K562 (cell line): Measurements from ENCODE around the gene FBL. TPM values are rescaled to one million over a fixed set of nuclear protein-coding genes. Genes with fewer than 3 reads are reported as not detected.

Source experiments
- ATAC-seq: fragments of 200-7000 bp; cut with Tn5 transposase; 3 replicates; pipeline ENCODE4 v1.9.1; 2020; ENCODE audit warnings: moderate library complexity
- BruUV-seq: library from RNA; stranded (reverse); fragments of 400-500 nt; replicated peaks from 2 replicates; lab custom pipeline; 2021; lab: Mats Ljungman, UMichigan
- CTCF ChIA-PET: fragments of 300-600 bp; formaldehyde crosslinking; extraction: SDS; loops from one replicate; lab custom pipeline; 2021; ENCODE audit warnings: low intra/inter-chr PET ratio; lab: Yijun Ruan, JAX
- POLR2A ChIA-PET: fragments of 300-600, 350-650 bp; sonication (Branson Sonifier 250); formaldehyde crosslinking; extraction: SDS; loops from one replicate; lab custom pipeline; 2021; ENCODE audit warnings: antibody characterized with exemption, inconsistent platforms; lab: Yijun Ruan, JAX
- DNase-seq, 4 experiments: peaks; one replicate each; pipeline versions ENCODE4 v3.0.0 to v3.0.0-alpha.2; 2011 to 2018; ENCODE audit warnings: low spot score in 3 of 4, mixed read lengths in 3 of 4; ENCODE audit errors: extremely low read depth in 1 of 4
- FAIRE-seq: peaks from 2 replicates; lab custom pipeline; 2011; peaks lifted over from hg19 to GRCh38; lab: Jason Lieb, UNC
- H2AFZ ChIP-seq: 2 replicates; pipeline ENCODE4 v1.6.0; 2011; ENCODE audit warnings: low read depth, low read length, control low read depth, inconsistent platforms
- H3K27ac ChIP-seq: fragments of 200-600 bp; 3 replicates; pipeline ENCODE4 v1.8.0; 2011; ENCODE audit warnings: low read depth, mild to moderate bottlenecking, control low read depth, inconsistent platforms, low read length, moderate library complexity, mixed read lengths; ENCODE audit errors: extremely low read depth
- H3K27me3 ChIP-seq, 2 experiments: fragments of 300-600 bp in 1 of 2; 2 replicates in 1 of 2; 3 replicates in 1 of 2; pipeline versions ENCODE4 v1.6.0 to v1.8.0; 2011; ENCODE audit warnings: inconsistent platforms in 2 of 2, low read length in 2 of 2, mild to moderate bottlenecking in 1 of 2, mixed read lengths in 1 of 2, moderate library complexity in 1 of 2; ENCODE audit not compliant: control insufficient read depth in 2 of 2, insufficient read depth in 2 of 2
- H3K36me3 ChIP-seq: fragments of 300-600 bp; 3 replicates; pipeline ENCODE4 v1.8.0; 2011; ENCODE audit warnings: mild to moderate bottlenecking, low read length, inconsistent platforms; ENCODE audit not compliant: control insufficient read depth, insufficient read depth
- H3K4me1 ChIP-seq, 2 experiments: fragments of 200-600 bp in 1 of 2; replicated peaks in 1 of 2; 2 replicates in 1 of 2; 3 replicates in 1 of 2; pipeline versions ENCODE4 v1.5.1 to v1.8.0; 2011; ENCODE audit warnings: inconsistent platforms in 2 of 2, low read length in 2 of 2, mild to moderate bottlenecking in 1 of 2, mixed read lengths in 1 of 2, moderate library complexity in 1 of 2; ENCODE audit not compliant: control insufficient read depth in 2 of 2, insufficient read depth in 2 of 2
- H3K4me2 ChIP-seq: 2 replicates; pipeline ENCODE4 v1.6.1; 2011; ENCODE audit warnings: low read length, control low read depth, inconsistent platforms, mixed read lengths; ENCODE audit not compliant: insufficient read depth
- H3K4me3 ChIP-seq: fragments of 200-600 bp; sonication (generic), shearing (Covaris generic); 2 replicates; pipeline ENCODE4 v1.5.1; 2016; ENCODE audit warnings: control low read depth, inconsistent platforms
- H3K79me2 ChIP-seq: fragments of 200-600 bp; 3 replicates; pipeline ENCODE4 v1.8.0; 2011; ENCODE audit warnings: low read length, inconsistent platforms; ENCODE audit not compliant: control insufficient read depth, insufficient read depth
- H3K9ac ChIP-seq, 2 experiments: 2 replicates each; pipeline versions ENCODE4 v1.6.0 to v1.6.1; 2011; ENCODE audit warnings: low read depth in 2 of 2, low read length in 2 of 2, control low read depth in 1 of 2, inconsistent platforms in 1 of 2, mild to moderate bottlenecking in 1 of 2, mixed read lengths in 1 of 2; ENCODE audit not compliant: insufficient read depth in 1 of 2
- H3K9me1 ChIP-seq: one replicate; pipeline ENCODE4 v1.6.0; 2011; ENCODE audit warnings: inconsistent platforms, mild to moderate bottlenecking, low read length, moderate library complexity; ENCODE audit not compliant: control insufficient read depth, insufficient read depth
- H3K9me3 ChIP-seq: replicated peaks from 2 replicates; pipeline ENCODE4 v1.5.1; 2011; ENCODE audit warnings: low read depth, low read length, inconsistent platforms; ENCODE audit not compliant: control insufficient read depth, insufficient read depth
- H4K20me1 ChIP-seq: replicated peaks from 2 replicates; pipeline ENCODE4 v1.6.1; 2011; ENCODE audit warnings: low read length, inconsistent platforms, mixed read lengths; ENCODE audit not compliant: control insufficient read depth, insufficient read depth
- C11orf30 ChIP-seq: fragments of 450-650 bp; IDR thresholded peaks from 2 replicates; pipeline ENCODE4 v1.6.1; 2016; ENCODE audit warnings: low read depth, mild to moderate bottlenecking
- MAFF ChIP-seq: IDR thresholded peaks from 2 replicates; pipeline ENCODE4 v1.6.1; 2012; ENCODE audit warnings: low read length, improper control_type of control experiment
- MAFG ChIP-seq: fragments of 450-650 bp; conservative IDR thresholded peaks from 2 replicates; pipeline ENCODE4 v1.6.1; 2016; ENCODE audit warnings: missing genetic modification characterization, missing compliant biosample characterization
- ZNF316 ChIP-seq: fragments of 450-650 bp; IDR thresholded peaks from 2 replicates; pipeline ENCODE4 v1.6.1; 2016
- WGBS: fragments of 100-300 bp; shearing (Covaris generic); methylation state at CpG from one replicate; pipeline ENCODE4 v1.1.6; 2016; ENCODE audit warnings: low coverage, mixed read lengths; ENCODE audit not compliant: insufficient coverage; ENCODE audit errors: missing lambda C conversion rate; 5-methylcytosine and 5-hydroxymethylcytosine counted together
- in situ Hi-C: fragments of 300-500 bp; cut with MboI; formaldehyde crosslinking; loops from 4 replicates; pipeline ENCODE4 v1.15.0; 2018; ENCODE audit warnings: inconsistent platforms, mixed read lengths
- intact Hi-C: fragments of 100-400 bp; cut with micrococcal nuclease; formaldehyde crosslinking; loops from 2 replicates; pipeline ENCODE4 v1.14.2; 2022
- polyA plus RNA-seq, 8 experiments: library from polyadenylated mRNA; depleted of rRNA in 4 of 8; stranded (reverse) in 5 of 8; unstranded in 3 of 8; fragments of >200 nt; fragmentation: Nextera tagmentation in 2 of 8; fragmentation: Illumina TruSeq in 1 of 8; extraction: Ambion mirVana in 2 of 8; extraction: Trizol in 1 of 8; gene quantifications; 2 replicates each; pipeline versions ENCODE4 v1.2.1 to v1.2.3, GENCODE V29; 2011 to 2014; ENCODE audit warnings: inconsistent platforms in 1 of 8, missing spikeins in 1 of 8
- total RNA-seq, 7 experiments: library from RNA; depleted of rRNA in 6 of 7; stranded (reverse); fragments of >200 nt in 6 of 7; fragmentation: Illumina TruSeq in 2 of 7; extraction: Trizol in 2 of 7; gene quantifications; 2 replicates each; pipeline versions ENCODE4 v1.2.1 to v1.2.3, GENCODE V29; 2011 to 2021; ENCODE audit warnings: low replicate concordance in 1 of 7
- TF ChIP-seq, protein P1 (sequence below): IDR thresholded peaks from 2 replicates; pipeline ENCODE4 v1.6.1; 2012; ENCODE audit warnings: low read depth, low read length, improper control_type of control experiment, borderline replicate concordance

FBL gene
- total and polyA plus RNA-seq, 9 of the 15 experiments (the other 6 are each of a cell fraction or from before 2014, with no cell fraction given), result 201 to 1,696 (median 696) TPM

DNA sequence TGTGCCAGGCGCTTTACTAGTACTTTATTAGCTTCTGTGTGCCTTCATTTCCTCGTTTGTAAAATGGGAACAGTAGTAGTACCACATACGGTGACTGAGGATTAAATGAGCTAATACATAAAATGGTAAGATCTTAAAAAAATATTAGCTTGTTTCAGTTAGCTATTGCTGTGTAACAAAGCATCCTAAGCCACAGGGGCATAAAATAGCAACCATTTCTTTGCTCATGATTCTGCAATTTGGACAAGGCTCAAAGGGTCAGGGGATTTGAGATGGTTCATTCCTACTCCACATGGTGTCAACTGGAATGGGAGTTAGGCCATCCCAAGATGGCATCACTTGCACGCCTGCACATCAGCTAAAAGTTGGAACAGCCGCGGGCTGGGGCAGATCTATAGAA lies 25.5 kb downstream of the FBL start (continued):
- TF ChIP-seq, protein P1, sequence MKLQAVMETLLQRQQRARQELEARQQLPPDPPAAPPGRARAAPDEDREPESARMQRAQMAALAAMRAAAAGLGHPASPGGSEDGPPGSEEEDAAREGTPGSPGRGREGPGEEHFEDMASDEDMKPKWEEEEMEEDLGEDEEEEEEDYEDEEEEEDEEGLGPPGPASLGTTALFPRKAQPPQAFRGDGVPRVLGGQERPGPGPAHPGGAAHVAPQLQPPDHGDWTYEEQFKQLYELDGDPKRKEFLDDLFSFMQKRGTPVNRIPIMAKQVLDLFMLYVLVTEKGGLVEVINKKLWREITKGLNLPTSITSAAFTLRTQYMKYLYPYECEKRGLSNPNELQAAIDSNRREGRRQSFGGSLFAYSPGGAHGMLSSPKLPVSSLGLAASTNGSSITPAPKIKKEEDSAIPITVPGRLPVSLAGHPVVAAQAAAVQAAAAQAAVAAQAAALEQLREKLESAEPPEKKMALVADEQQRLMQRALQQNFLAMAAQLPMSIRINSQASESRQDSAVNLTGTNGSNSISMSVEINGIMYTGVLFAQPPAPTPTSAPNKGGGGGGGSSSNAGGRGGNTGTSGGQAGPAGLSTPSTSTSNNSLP, result no peak

DNA sequence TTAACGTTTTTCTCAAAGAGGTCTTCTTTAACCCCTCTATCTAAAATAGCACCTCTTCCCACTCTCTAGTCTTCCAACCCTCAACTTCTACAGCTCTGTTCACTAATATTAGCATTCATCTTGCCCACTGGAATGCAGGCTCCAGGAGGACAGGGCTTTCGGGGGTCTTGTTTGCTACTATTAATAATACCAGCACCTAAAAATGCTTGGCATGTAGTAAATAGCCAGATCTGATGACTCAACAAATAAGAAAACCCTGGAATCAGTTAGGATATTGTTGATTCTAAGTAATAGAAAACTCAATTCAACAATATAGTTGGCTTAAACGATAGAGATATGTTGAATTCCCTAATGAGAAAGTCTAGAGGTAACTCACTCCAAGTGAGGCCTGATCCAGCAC lies 26.4 kb downstream of the FBL start:
- DNase-seq, result no peak
- in situ Hi-C loops, result no loop called here
- Histone ChIP-seq H4K20me1 (no peaks in the 10 kb centered on the region; the same call in 1 of the 2 replicates), H2AFZ (no peak overlapping the region), H3K4me1 (peaks cover 0 to 4% of the 10 kb centered on the region in 2 experiments; a peak in 1 of 5 replicates), H3K36me3 (peaks cover 5% of the 10 kb centered on the region; the same call in 1 of the 3 replicates), H3K79me2 (no peaks in the 10 kb centered on the region)
- intact Hi-C loops, result no loop called here
- POLR2A ChIA-PET, result interaction anchor here (0.8 to 1.2 kb wide), 2 partner anchors 11 to 95 kb away, joined by 3 read pairs; no protein-coding TSS in a partner anchor
- 45% methylated on average over 3 of the region's 3 CpGs for WGBS
- no TSS peak for BruUV-seq
- TF ChIP-seq MAFG (tag), result peak; percentile 31; the same call in 1 of the 2 replicates
- peak; percentile 69 for TF ChIP-seq ZNF316
- TF ChIP-seq C11orf30, result 0 out of 2 replicates have a peak, but pooled peaks have one; percentile 34
- no peak for TF ChIP-seq MAFF
- TF ChIP-seq, all 486 proteins: peak for 3
- H3K27me3 ChIP-seq, result no peaks in the 10 kb centered on the region
- H3K27ac ChIP-seq, result no peak overlapping the region
- no peak overlapping the region for H3K9ac ChIP-seq
- ATAC-seq, result no peak
- no peak overlapping the region for H3K4me3 ChIP-seq
- CTCF ChIA-PET, result no interaction called here
- H3K4me2 ChIP-seq, result no peak overlapping the region
- FAIRE-seq, result no peak
- no peaks in the 10 kb centered on the region for H3K9me1 ChIP-seq
- H3K9me3 ChIP-seq, result no peaks in the 10 kb centered on the region
